ENCODE results near the gene CPAMD8. TPM values are rescaled to one million over a fixed set of nuclear protein-coding genes. Genes with fewer than 3 reads are reported as not detected.

The CPAMD8 gene
- total and polyA plus RNA-seq, 10 of the 15 experiments (the other 5 are each of a cell fraction or from before 2014, with no cell fraction given) = 0.12 to 0.97 (median 0.25) TPM; not detected in 3

DNA sequence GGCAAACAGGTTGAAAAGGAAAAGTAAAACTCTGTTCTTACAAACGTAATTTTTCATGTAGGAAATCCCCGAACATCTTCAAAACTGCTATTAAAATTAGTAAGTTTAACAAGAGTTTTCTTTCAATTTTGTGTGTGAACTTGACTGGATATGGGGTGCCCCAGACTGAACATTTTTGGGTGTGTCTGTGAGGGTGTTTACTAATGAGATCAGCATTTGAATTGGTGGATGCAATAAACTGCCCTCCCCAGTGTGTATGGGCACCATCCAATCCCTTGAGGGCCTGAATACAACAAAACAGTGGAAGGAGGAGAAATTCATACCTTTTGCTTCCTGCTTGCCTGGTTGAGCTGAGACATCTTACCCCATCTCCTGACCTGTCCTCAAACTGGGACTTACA is 36.8 kb upstream of the CPAMD8 start:
- FAIRE-seq = no peak
- WGBS (ENCODE audit: insufficient coverage, insufficient replicate concordance, low lambda C conversion rate, missing lambda C conversion rate) = 6% methylated on average over 2 of the region's 2 CpGs

More for the DNA sequence above, 36.8 kb upstream of the CPAMD8 start:
- peaks cover 10 to 16% of the 10 kb centered on the region in 2 experiments; a peak in 3 of 4 replicates for H3K36me3 ChIP-seq (ENCODE audit: control insufficient read depth in 2 of 2, insufficient read depth in 2 of 2, low read length in 1 of 2)
- peaks cover 2% of the 10 kb centered on the region; the same call in 1 of the 2 replicates for H4K20me1 ChIP-seq (ENCODE audit: control insufficient read depth, insufficient read depth)
- intact Hi-C loops (cut with micrococcal nuclease; ENCODE audit: unreplicated experiment) (loop anchor here (10.0 kb wide), 1 partner anchor 121 kb away; no protein-coding TSS in a partner anchor), in situ Hi-C loops (cut with MboI) (no loop called here)
- RAD21 ChIA-PET (ENCODE audit: unreplicated experiment) = interaction anchor here (0.6 kb wide), 1 partner anchor 242 kb away, joined by 6 read pairs; no protein-coding TSS in a partner anchor
- no peak overlapping the region for H3K27ac ChIP-seq (ENCODE audit: control insufficient read depth, insufficient read depth)
- DNase-seq (ENCODE audit: low read depth, low spot score) (no peak), ATAC-seq (peak; percentile 44)
- peaks cover 25% of the 10 kb centered on the region for H3K4me1 ChIP-seq (ENCODE audit: control insufficient read depth, insufficient read depth, low read length)
- H3K27me3 ChIP-seq (replicated peaks in 1 of 2; ENCODE audit: control insufficient read depth in 2 of 2, insufficient read depth in 2 of 2, low read length in 1 of 2) = no peaks in the 10 kb centered on the region
- BruUV-seq (replicated peaks) = no TSS peak
- peak overlapping the region; percentile 39; the same call in 1 of the 2 replicates for H3K4me2 ChIP-seq (ENCODE audit: control insufficient read depth, insufficient read depth)
- no peaks in the 10 kb centered on the region for H3K9me3 ChIP-seq (replicated peaks; ENCODE audit: control insufficient read depth, insufficient read depth, low read length)
- H3K4me3 ChIP-seq = no peak overlapping the region
- no peak overlapping the region for H3K9ac ChIP-seq (ENCODE audit: control insufficient read depth, insufficient read depth, low read length)
- POLR2A ChIA-PET = interaction anchor here (1.3 kb wide), 1 partner anchor 13 kb away, joined by 3 read pairs; no protein-coding TSS in a partner anchor
- peaks cover 12% of the 10 kb centered on the region for H3K79me2 ChIP-seq (ENCODE audit: control insufficient read depth, insufficient read depth, low read length)
- H2AFZ ChIP-seq (ENCODE audit: control insufficient read depth, low read depth, low read length) = no peak overlapping the region
- SMC1A ChIA-PET (ENCODE audit: uncharacterized antibody, unreplicated experiment) = no interaction called here
- TF ChIP-seq LARP7 (IDR thresholded peaks at IDR 0.05) (no peak), ZNF384 (IDR thresholded peaks at IDR 0.05; ENCODE audit: borderline replicate concordance, low read depth, low read length) (no peak), SIN3A (IDR thresholded peaks at IDR 0.05; ENCODE audit: low read depth, low read length) (no peak), ZNF217 (IDR thresholded peaks at IDR 0.05) (no peak), SRF (IDR thresholded peaks at IDR 0.05; ENCODE audit: low read depth in 2 of 2, low read length in 2 of 2) (no peak), GATAD2B (conservative IDR thresholded peaks at IDR 0.05; ENCODE audit: low read depth) (no peak), JUND (IDR thresholded peaks at IDR 0.05; ENCODE audit: low read depth, low read length) (no peak), MYC (IDR thresholded peaks at IDR 0.05; ENCODE audit: insufficient read depth, insufficient read length, insufficient replicate concordance, low read length, severe bottlenecking) (no peak), CREM (IDR thresholded peaks at IDR 0.05; ENCODE audit: low read depth) (no peak), CBX5 (IDR thresholded peaks at IDR 0.05; ENCODE audit: low read depth) (no peak), SMAD1 (IDR thresholded peaks at IDR 0.05; ENCODE audit: low read depth, partially characterized antibody) (no peak), ATF7 (IDR thresholded peaks at IDR 0.05; ENCODE audit: low read depth) (no peak), TARDBP (IDR thresholded peaks at IDR 0.05; ENCODE audit: borderline replicate concordance) (no peak), POLR2AphosphoS2 (IDR thresholded peaks at IDR 0.05; ENCODE audit: low read depth, low read length) (no peak), SMC3 (IDR thresholded peaks at IDR 0.05; ENCODE audit: borderline replicate concordance, low read length) (no peak), PAX8 (IDR thresholded peaks at IDR 0.05) (no peak)
- TF ChIP-seq, protein P1, sequence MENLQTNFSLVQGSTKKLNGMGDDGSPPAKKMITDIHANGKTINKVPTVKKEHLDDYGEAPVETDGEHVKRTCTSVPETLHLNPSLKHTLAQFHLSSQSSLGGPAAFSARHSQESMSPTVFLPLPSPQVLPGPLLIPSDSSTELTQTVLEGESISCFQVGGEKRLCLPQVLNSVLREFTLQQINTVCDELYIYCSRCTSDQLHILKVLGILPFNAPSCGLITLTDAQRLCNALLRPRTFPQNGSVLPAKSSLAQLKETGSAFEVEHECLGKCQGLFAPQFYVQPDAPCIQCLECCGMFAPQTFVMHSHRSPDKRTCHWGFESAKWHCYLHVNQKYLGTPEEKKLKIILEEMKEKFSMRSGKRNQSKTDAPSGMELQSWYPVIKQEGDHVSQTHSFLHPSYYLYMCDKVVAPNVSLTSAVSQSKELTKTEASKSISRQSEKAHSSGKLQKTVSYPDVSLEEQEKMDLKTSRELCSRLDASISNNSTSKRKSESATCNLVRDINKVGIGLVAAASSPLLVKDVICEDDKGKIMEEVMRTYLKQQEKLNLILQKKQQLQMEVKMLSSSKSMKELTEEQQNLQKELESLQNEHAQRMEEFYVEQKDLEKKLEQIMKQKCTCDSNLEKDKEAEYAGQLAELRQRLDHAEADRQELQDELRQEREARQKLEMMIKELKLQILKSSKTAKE (IDR thresholded peaks at IDR 0.05; ENCODE audit: low read depth, poor library complexity, severe bottlenecking) = no peak
- CTCF ChIA-PET = interaction anchor here (0.8 to 1.4 kb wide), 3 partner anchors 58 to 227 kb away, joined by 3 to 5 read pairs (median 3); no protein-coding TSS in a partner anchor

All from GM12878 (cell line).